Muscle of arm (tissue), 12 donors: ENCODE data around the gene ITIH3. TPM values are rescaled to one million over a fixed set of nuclear protein-coding genes. Genes with fewer than 3 reads are reported as not detected.
A peak's percentile ranks its signal among the peaks of the same experiment; 100 is the strongest.

Experiments
- DNase-seq: peaks from one replicate; pipeline ENCODE4 v3.0.0-alpha.2; 2013
- polyA plus RNA-seq, 12 donors: library from polyadenylated mRNA; unstranded; fragments of 120-200 nt; gene quantifications; one replicate each; pipeline ENCODE4 v1.2.1, GENCODE V29; 2013; ENCODE audit not compliant: insufficient read length in 12 of 12

ITIH3 gene
- polyA plus RNA-seq, 12 donors = 0.31 to 3.8 (median 1.7) TPM; not detected in 2

DNA sequence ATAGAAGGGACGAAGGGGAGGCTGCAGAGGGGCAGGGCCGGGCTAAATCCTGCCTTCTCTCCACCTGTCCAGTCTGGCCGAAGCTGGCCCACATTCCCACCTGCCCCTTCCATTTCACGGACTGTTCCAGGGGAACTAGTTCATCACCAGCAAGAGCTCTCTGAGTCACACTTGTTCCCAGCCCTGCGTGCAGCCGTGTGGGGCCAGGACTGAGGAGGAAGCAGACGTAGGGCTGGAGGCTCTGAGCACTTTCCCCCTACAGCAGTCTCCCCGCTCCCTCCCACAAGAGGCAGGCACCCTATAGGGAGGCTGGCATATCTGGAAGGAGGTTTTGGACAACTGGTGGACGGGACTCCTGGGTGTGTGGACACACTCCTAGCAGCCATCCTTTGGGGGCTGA, 32.8 kb downstream of the ITIH3 start:
- no peak for DNase-seq

- no peak for DNase-seq
Measured at GRCh38 chr3:52827866-52828376, 33.3 kb downstream of the ITIH3 start.

DNA sequence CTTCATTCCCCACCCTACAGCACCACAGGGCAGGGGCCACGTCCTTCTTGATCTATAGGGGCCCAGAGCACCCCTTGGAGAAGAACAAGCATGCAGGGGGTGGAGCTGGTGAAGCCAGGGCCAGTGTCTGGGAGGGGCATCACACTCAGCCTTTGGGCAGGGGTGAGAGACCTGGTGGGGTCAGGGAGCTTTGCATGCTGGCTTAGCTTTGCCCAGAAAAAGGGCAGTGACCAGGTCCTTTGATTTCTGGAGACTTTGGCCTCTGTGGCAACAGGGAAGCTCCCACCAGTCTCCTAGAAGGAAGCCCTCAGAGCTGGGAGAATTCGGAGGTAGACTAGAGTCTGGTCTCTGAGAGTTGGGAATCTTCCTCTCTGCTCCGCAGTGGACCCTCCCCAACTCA, 34.9 kb downstream of the ITIH3 start:
- no peak for DNase-seq

GRCh38 chr3:52829906-52830463, 35.4 kb downstream of the ITIH3 start:
- no peak for DNase-seq

GRCh38 chr3:52830535-52831258, 36.1 kb downstream of the ITIH3 start, which contains the start of gene ITIH4:
TSS of gene ITIH4 (minus strand) at chr3:52830672. CDS start at chr3:52830642, 30 bp downstream.
- no peak for DNase-seq

DNA sequence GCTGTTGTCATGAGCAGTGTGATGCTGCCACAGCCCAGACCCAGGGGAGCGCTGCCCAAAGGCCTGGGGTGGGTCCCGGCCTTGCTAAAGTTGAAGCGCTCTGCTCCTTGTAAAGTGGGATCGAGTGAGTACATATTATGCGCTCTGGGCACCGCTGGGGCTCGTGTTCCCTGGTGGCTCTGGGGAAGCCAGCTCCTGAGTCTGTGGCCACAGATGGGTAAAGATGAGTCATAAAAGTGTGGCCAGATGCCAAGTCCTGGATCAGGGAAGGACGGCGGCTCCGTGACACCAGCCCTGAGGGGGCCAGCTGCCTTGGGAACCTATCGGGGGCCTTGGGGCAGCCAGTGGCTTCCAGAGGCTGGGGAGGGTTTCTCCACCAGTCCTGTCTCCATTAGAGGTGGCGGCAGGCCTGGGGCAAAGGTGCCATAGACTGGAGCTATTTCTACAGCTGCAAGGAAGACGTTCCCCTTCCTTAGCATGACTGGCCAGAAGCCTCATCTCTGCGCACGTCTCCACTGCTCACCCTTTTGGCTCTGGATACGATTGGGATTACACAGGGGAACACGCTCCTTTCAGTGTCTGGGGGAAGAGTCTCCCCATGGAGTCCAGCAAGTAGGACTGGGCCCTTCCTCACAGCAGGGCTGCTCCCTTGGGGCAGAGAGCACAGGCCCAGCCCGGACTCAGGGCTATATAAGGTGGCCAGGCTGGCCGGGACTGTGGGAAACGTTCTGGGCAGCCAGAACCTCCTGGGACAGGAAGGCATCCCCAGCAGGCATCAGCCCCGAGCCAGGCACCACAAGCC, 37.1 kb downstream of the ITIH3 start:
- peak; percentile 31 for DNase-seq

- no peak for DNase-seq
Measured at GRCh38 chr3:52833202-52833601, 38.6 kb downstream of the ITIH3 start.

DNA sequence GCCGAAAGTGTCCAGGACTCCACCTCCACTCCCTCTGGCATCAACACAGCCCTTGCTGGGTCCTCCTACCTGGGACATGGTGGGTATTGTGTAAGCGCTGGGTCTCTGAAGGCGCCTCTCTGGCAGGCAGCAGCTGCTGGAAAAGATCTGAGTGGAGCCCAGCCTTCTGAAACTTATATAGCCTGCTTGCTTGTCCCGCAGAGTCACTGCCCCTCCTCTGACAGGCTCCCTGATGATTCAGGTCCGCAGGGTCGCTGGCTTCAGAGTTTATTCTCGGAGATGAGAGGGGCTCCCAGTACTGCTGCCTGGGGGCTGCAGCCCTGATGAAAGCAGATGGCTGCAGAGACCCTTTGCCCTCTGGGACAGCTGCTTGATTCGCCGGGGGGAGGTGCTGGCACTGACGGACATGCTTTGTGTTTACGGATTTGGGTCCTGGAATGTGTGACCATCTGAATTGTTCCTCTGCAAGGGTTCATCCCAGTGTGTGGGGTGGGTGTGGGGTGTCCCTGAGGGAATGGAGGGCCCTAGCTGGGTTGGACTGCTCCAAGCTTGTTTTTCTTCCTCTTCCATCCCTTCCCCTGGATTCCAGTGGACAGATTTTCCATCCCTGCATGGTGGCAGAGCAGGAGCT, 40.4 kb downstream of the ITIH3 start, which contains the start of gene MUSTN1:
TSS of gene MUSTN1 (minus strand) at position 149 of the 631 bp plus-strand sequence. CDS start at position 78, 71 bp downstream.
- DNase-seq = peak; percentile 48

- DNase-seq = no peak
Measured at GRCh38 chr3:52835766-52836470, 41.3 kb downstream of the ITIH3 start.

- no peak for DNase-seq
Measured at GRCh38 chr3:52836471-52836845, 41.9 kb downstream of the ITIH3 start.

DNA sequence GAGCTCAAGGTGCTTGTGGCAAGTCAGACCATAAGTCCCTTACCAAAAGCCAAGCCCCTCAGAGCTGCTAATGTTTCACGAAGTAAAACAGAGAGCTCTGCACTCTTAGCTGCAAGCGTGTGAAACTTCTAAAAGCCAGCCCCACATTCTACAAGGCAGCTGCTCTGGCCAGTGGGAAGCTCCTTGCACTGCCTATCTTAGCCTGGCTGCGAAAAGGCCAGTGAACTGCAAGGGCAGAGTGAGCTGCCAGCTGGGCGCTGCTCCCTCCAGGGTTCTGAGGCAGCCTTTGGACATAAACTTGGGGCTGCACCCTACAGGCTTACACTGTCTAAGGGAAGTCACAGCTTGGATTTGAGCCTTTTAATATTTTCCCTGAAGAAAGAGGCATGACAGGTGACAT, 42.4 kb downstream of the ITIH3 start:
- DNase-seq = no peak

DNA sequence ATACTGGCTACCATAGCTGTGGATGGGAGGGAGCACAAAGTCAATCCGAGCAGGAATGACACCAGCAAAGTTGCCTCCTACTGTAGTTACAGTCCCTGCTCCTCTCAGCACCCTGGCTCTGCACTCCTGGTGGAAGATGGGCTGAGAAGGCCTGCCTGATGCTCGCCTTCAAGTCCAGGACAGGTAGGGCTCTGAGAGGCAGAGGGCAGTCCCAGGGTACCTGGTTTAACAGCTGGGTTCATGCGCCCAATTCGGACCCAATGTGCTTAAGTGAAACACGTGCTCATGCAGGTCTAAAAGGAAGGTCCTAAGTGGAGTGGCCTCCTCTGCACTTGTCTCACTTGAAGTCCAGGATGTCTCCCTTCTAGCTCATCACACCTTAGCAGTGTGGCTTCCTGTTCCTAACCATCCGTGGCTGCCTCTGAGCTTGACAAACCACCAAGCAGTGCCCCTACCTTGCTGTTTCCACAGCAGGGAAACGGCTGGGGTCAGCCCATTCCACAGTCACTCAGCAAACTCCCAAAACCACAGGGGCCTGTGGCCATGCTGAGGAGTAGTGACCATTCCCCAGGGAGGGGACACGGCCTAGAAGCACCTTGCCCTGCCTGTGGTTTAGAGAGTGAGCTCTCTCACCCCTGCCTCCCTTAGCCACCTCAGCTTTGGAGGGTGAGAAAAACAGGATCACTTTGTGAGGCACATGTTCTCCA, 44.1 kb downstream of the ITIH3 start:
- DNase-seq = no peak

GRCh38 chr3:52839268-52839575, 44.6 kb downstream of the ITIH3 start:
- DNase-seq = no peak

DNA sequence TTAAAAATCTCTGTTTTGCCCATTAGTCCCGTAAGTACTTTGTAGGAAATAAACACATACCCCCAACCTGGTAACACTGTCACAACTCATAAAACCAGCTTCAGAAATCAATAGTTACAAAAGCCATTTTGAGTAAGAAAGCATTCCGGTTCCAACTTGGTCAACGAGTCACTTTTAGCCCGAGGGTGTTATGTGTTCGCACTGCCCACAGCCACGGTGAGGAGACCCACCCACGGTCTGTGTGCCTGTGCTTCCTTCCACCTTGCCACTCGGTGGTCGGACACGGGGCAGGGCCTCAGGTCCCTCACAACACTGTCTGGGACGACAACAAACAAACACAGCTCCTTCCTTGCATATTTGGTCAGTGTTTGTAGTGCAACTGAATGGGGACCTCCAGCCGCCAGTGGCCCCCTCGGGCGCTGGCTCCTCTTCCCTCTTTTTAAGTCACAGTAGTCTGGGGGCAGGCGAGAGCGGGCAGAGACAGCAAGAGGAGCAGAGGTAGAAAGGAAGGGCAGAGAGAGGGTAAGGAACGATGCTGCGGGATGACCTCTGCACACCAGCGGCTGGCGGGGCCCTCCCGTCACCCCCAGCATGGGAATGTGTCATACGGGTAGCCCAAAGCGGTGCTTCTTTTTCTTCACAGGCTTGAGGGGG, 45.4 kb downstream of the ITIH3 start:
- DNase-seq = no peak

DNA sequence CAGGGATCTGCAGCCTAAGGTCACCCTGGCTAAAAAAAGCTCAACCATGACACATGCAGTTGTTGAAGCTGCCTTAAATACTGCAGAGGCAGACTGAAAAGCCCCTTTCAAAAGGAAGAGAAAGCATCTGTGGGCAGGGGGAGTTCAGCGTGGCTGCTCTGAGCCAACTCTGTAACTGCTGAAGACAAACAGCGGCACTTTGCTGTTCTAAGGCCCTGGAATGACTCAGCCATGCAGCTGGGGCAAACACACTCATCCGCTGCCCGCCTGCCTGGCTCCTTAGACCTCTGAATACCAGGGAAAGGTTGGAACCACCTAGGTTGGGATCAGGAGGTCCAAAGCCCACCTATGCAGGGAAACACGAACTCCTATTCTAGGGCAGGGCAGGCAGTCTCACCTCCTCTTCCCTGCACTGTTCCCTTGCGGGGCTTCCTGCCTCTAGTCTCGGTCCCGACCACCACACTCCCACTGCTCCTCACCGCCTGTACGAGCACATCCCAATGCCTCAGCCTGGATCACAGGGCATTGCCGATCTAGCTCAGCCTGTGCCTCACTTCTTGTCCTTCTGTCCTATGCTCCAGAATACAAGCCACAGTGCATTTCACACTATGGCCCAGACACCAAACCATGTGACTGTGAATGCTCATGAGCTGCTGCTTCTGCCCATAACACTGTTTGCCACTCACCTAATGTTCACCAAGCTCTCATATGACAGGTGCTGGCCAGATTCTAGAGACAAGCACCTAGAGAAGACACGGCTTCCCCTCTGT, 46.8 kb downstream of the ITIH3 start:
- no peak for DNase-seq

DNA sequence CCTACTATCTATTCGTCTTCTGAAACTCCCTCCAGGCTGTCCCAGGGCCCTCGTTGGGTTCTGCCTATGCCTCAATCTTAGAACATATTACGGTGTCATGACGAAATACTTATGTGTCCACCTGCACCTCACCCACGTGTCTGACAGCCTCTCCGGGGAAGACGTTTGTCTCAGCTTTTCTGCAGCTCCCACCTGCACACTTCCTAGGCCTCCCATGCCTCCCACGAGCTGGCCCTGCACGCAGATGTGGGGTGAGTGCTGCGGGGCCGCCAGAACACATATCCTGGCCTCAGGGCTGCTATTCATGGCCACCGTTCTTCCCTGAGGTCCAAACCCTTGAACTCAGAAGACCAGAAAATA, 47.4 kb downstream of the ITIH3 start:
- DNase-seq = no peak

DNA sequence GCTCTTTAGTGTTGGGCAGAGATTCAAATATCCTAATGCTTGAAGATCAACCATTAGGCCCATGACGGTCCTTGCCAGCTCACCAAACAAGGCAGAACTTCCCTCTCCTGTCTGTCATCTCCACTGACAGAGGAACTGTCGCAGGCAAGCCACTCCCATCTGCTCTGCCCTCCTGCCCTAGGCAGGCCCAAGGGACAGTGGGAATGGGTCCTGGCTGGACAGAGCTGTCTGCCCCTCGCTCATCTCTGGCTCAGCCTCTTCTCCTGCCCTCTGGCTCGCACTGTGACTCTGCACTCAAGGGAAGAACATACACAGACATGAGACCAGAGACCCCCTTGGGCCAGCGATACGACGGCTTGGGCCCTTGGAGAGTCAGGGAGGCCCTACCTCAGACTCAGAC, 47.8 kb downstream of the ITIH3 start:
- no peak for DNase-seq

DNA sequence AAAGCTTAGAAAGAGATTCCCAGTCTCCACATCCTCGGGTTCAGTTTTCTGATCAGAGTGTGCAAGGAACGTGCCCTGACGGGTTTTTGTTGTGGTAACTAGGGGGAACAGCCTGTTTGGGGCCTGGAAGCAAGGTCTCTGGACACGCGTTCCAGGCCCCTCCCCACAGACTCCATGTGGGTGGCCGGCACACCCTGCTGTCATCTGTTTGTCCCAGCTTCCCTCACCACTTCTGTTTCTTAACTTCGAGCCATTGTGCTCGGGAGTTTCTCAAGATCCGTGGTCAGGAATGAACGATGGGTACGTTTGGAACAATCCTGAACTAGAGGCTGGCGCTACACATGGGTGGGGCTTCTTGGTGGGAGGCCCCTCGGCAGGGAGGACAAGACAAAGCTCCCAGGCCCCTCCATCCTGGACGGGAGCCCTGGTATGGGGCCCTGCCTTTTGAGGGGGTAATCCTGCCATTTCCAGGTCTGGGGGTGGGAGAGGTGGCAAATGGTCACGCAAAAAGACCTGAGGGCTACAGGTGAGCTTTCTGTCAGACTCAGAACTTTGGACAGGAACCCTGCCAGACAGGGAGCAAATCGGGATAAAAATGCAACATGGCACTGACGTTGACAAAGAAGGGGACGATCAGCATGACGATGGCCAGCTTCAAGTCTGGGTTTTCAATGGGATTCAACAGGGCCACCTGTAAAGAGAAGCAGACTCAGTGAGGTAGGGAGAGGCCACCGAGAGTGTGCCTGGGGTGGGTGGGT, 48.7 kb downstream of the ITIH3 start:
- DNase-seq = no peak

DNA sequence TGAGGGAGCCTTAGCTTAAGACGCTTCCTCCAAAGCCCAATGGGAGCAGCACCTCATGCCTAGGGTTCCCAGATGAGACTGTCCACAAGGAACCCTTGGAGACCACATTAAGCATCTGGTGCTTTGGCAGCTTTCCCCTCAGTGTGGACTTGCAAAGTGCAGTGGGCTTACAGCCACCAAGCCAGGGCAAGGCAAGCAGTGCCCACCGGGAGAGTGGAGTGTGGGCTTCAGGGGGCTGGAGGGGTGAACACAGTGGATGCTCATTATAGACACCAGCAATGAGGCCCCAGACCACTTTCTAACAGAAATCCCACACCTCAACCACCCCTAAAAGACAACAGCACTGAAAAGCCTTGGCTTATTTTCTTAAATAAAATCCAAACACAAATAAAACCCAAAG, 49.3 kb downstream of the ITIH3 start:
- no peak for DNase-seq
